NCI-H146 (cell line): ENCODE results near the gene NHERF2.

Experiments used
- DNase-seq: peaks from one replicate; lab custom pipeline; 2025; lab: John Stamatoyannopoulos, UW

The NHERF2 gene

GRCh38 chr16:2026461-2027023 is at the start of gene NHERF2:
Gene NHERF2, plus strand, starts transcription at chr16:2026902. Its CDS starts 104 bp downstream, at chr16:2027006.
- peak; percentile 52 for DNase-seq

GRCh38 chr16:1976951-1977874 is 49.5 kb upstream of the NHERF2 start:
- DNase-seq, result no peak

GRCh38 chr16:1977875-1978268 is 48.8 kb upstream of the NHERF2 start:
- no peak for DNase-seq

GRCh38 chr16:1978476-1979120 is 48.1 kb upstream of the NHERF2 start:
- no peak for DNase-seq

- peak; percentile 86 for DNase-seq
Measured at GRCh38 chr16:1979271-1980029, 47.3 kb upstream of the NHERF2 start.

GRCh38 chr16:1980030-1980769 is 46.5 kb upstream of the NHERF2 start:
- DNase-seq, result peak; percentile 66

- no peak for DNase-seq
Measured at GRCh38 chr16:1980770-1981087, 46.0 kb upstream of the NHERF2 start.

GRCh38 chr16:1981398-1981836 is 45.3 kb upstream of the NHERF2 start, which contains the start of gene NOXO1:
Gene NOXO1, minus strand, starts transcription at chr16:1981469. Its CDS starts 290 bp downstream, at chr16:1981179.
- peak; percentile 36 for DNase-seq

GRCh38 chr16:1982013-1982433 is 44.7 kb upstream of the NHERF2 start:
- DNase-seq, result peak; percentile 49

- DNase-seq, result no peak
Measured at GRCh38 chr16:1982991-1983543, 43.6 kb upstream of the NHERF2 start.

GRCh38 chr16:1983544-1984346 is 43.0 kb upstream of the NHERF2 start, which contains the start of gene GFER:
Gene GFER, plus strand, starts transcription at chr16:1984193. Its CDS starts 26 bp downstream, at chr16:1984219.
- DNase-seq, result peak; percentile 93

- DNase-seq, result peak; percentile 77
Measured at GRCh38 chr16:1984347-1985225, 42.1 kb upstream of the NHERF2 start.

- no peak for DNase-seq
Measured at GRCh38 chr16:1985466-1986150, 41.1 kb upstream of the NHERF2 start.

GRCh38 chr16:1987198-1987597 is 39.5 kb upstream of the NHERF2 start:
- no peak for DNase-seq

GRCh38 chr16:1989209-1990100 is 37.2 kb upstream of the NHERF2 start, which contains the start of gene SYNGR3:
Gene SYNGR3, plus strand, starts transcription at chr16:1989970. Its CDS starts 133 bp downstream, at chr16:1990103.
- peak; percentile 81 for DNase-seq

GRCh38 chr16:1990101-1990350 is 36.7 kb upstream of the NHERF2 start:
- DNase-seq, result no peak

GRCh38 chr16:1990351-1991134 is 36.2 kb upstream of the NHERF2 start:
- DNase-seq, result peak; percentile 77
